H1 (cell line): ENCODE measurements around the gene ARHGEF16. TPM values are rescaled to one million over a fixed set of nuclear protein-coding genes. Genes with fewer than 3 reads are reported as not detected.
A peak's percentile ranks its signal among the peaks of the same experiment; 100 is the strongest.

ENCODE experiments used
- CTCF ChIA-PET: fragments of 300-600 bp; sonication (Branson Sonifier 250); formaldehyde crosslinking; loops from one replicate; lab custom pipeline; 2021; ENCODE audit not compliant: partially characterized antibody; lab: Charles Lee
- POLR2A ChIA-PET: fragments of 300-600 bp; sonication (Branson Sonifier 250); formaldehyde crosslinking; loops from one replicate; lab custom pipeline; 2021; ENCODE audit warnings: inconsistent platforms; ENCODE audit not compliant: partially characterized antibody; lab: Charles Lee
- DNase-seq, 2 experiments: peaks; one replicate each; pipeline versions ENCODE4 v3.0.0 to v3.0.0-alpha.2; 2010 to 2022; ENCODE audit warnings: low spot score in 2 of 2, low read depth in 1 of 2, mixed read lengths in 1 of 2
- FAIRE-seq: peaks from 2 replicates; lab custom pipeline; 2011; peaks lifted over from hg19 to GRCh38; lab: Jason Lieb, UNC
- H2AFZ ChIP-seq: 2 replicates; pipeline ENCODE4 v1.8.1; 2012; ENCODE audit warnings: low read length, inconsistent platforms
- H2AK5ac ChIP-seq: 2 replicates; pipeline ENCODE4 v1.6.1; 2013; ENCODE audit warnings: low read depth, low read length
- H2BK120ac ChIP-seq: replicated peaks from 2 replicates; pipeline ENCODE3; 2013; ENCODE audit warnings: low read depth, low read length, inconsistent platforms
- H2BK12ac ChIP-seq: 2 replicates; pipeline ENCODE4 v1.6.1; 2013; ENCODE audit warnings: low read depth, low read length
- H2BK15ac ChIP-seq: 2 replicates; pipeline ENCODE4 v1.6.1; 2013; ENCODE audit warnings: low read length
- H2BK20ac ChIP-seq: 2 replicates; pipeline ENCODE4 v1.6.1; 2013; ENCODE audit warnings: low read length
- H2BK5ac ChIP-seq: 2 replicates; pipeline ENCODE4 v1.6.1; 2013; ENCODE audit warnings: low read depth, low read length
- H3K14ac ChIP-seq: 2 replicates; pipeline ENCODE4 v1.6.1; 2013; ENCODE audit warnings: inconsistent platforms; ENCODE audit not compliant: insufficient read length
- H3K18ac ChIP-seq: 2 replicates; pipeline ENCODE4 v1.6.1; 2013; ENCODE audit warnings: low read length; ENCODE audit errors: extremely low read depth
- H3K23ac ChIP-seq: 2 replicates; pipeline ENCODE4 v1.6.1; 2013; ENCODE audit warnings: inconsistent platforms; ENCODE audit not compliant: insufficient read length
- H3K23me2 ChIP-seq: 2 replicates; pipeline ENCODE4 v1.6.1; 2013; ENCODE audit warnings: low read depth, low read length
- H3K27ac ChIP-seq: 2 replicates; pipeline ENCODE4 v1.6.1; 2011; ENCODE audit warnings: low read depth, low read length, inconsistent platforms
- H3K27me3 ChIP-seq, 4 experiments: replicated peaks in 1 of 4; 1 replicate in 1 of 4; 2 replicates in 3 of 4; pipeline versions ENCODE4 v1.6.1 to v1.8.1; 2011 to 2013; ENCODE audit warnings: low read length in 3 of 4, mild to moderate bottlenecking in 3 of 4, inconsistent platforms in 2 of 4, mixed read lengths in 2 of 4, moderate library complexity in 1 of 4; ENCODE audit not compliant: control insufficient read depth in 3 of 4, insufficient read depth in 3 of 4; ENCODE audit errors: extremely low read depth in 1 of 4
- H3K36me3 ChIP-seq, 4 experiments: 2 replicates each; pipeline versions ENCODE4 v1.6.1 to v1.8.1; 2011 to 2013; ENCODE audit warnings: mild to moderate bottlenecking in 4 of 4, low read length in 3 of 4, moderate library complexity in 2 of 4, control low read depth in 1 of 4, inconsistent platforms in 1 of 4; ENCODE audit not compliant: insufficient read depth in 4 of 4, control insufficient read depth in 2 of 4
- H3K4ac ChIP-seq: replicated peaks from 2 replicates; pipeline ENCODE3; 2013; ENCODE audit warnings: low read length, low read depth, mixed read lengths, inconsistent platforms; ENCODE audit not compliant: insufficient read length
- H3K4me1 ChIP-seq, 4 experiments: replicated peaks in 1 of 4; 1 replicate in 1 of 4; 2 replicates in 3 of 4; pipeline versions ENCODE4 v1.6.1 to v1.8.1; 2011 to 2013; ENCODE audit warnings: low read length in 3 of 4, inconsistent platforms in 2 of 4, mixed read lengths in 1 of 4; ENCODE audit not compliant: insufficient read depth in 4 of 4, control insufficient read depth in 3 of 4
- H3K4me2 ChIP-seq, 2 experiments: 2 replicates each; pipeline versions ENCODE4 v1.6.1 to v1.8.1; 2011 to 2013; ENCODE audit warnings: low read depth in 2 of 2, low read length in 2 of 2, control low read depth in 1 of 2, inconsistent platforms in 1 of 2, mild to moderate bottlenecking in 1 of 2; ENCODE audit not compliant: insufficient read depth in 1 of 2
- H3K4me3 ChIP-seq, 4 experiments: fragments of 200-600, 300-600 bp in 1 of 4; sonication (generic), shearing (Covaris generic), sonication (Bioruptor Twin) in 1 of 4; 2 replicates each; pipeline versions ENCODE4 v1.5.1 to v1.8.1; 2011 to 2016; ENCODE audit warnings: low read length in 4 of 4, low read depth in 3 of 4, control low read depth in 2 of 4, inconsistent platforms in 2 of 4, mild to moderate bottlenecking in 2 of 4, mixed read lengths in 1 of 4, moderate library complexity in 1 of 4; ENCODE audit not compliant: insufficient read depth in 2 of 4; ENCODE audit errors: extremely low read depth in 1 of 4
- H3K56ac ChIP-seq: replicated peaks from 2 replicates; pipeline ENCODE3; 2013; ENCODE audit warnings: low read depth, mild to moderate bottlenecking, mixed read lengths, low read length, inconsistent platforms; ENCODE audit not compliant: insufficient read length
- H3K79me1 ChIP-seq: 2 replicates; pipeline ENCODE4 v1.6.1; 2013; ENCODE audit warnings: low read depth, low read length, control low read depth
- H3K79me2 ChIP-seq, 2 experiments: 2 replicates each; pipeline versions ENCODE4 v1.6.1 to v1.8.1; 2012 to 2013; ENCODE audit warnings: low read length in 2 of 2, mild to moderate bottlenecking in 2 of 2, inconsistent platforms in 1 of 2; ENCODE audit not compliant: insufficient read depth in 2 of 2, control insufficient read depth in 1 of 2
- H3K9ac ChIP-seq, 4 experiments: replicated peaks in 1 of 4; 1 replicate in 1 of 4; 2 replicates in 3 of 4; pipeline versions ENCODE4 v1.6.1 to v1.8.1; 2011 to 2013; ENCODE audit warnings: low read depth in 3 of 4, low read length in 3 of 4, control low read depth in 2 of 4, mild to moderate bottlenecking in 2 of 4, moderate library complexity in 2 of 4, inconsistent platforms in 1 of 4; ENCODE audit errors: extremely low read depth in 1 of 4
- H3K9me3 ChIP-seq, 2 experiments: 2 replicates each; pipeline versions ENCODE4 v1.6.1 to v1.8.1; 2012 to 2013; ENCODE audit warnings: mild to moderate bottlenecking in 2 of 2, moderate library complexity in 2 of 2, control low read depth in 1 of 2, inconsistent platforms in 1 of 2, low read depth in 1 of 2, low read length in 1 of 2, mixed read lengths in 1 of 2; ENCODE audit not compliant: insufficient read depth in 2 of 2
- H4K20me1 ChIP-seq, 2 experiments: replicated peaks in 1 of 2; 2 replicates each; pipeline versions ENCODE3 to v1.8.1; 2011 to 2013; ENCODE audit warnings: inconsistent platforms in 2 of 2, low read length in 2 of 2, mild to moderate bottlenecking in 1 of 2; ENCODE audit not compliant: insufficient read depth in 2 of 2, control insufficient read depth in 1 of 2
- H4K5ac ChIP-seq: 2 replicates; pipeline ENCODE4 v1.6.1; 2013; ENCODE audit warnings: low read length, low read depth, mixed read lengths, inconsistent platforms; ENCODE audit not compliant: insufficient read length
- H4K8ac ChIP-seq: 2 replicates; pipeline ENCODE4 v1.8.0; 2013; ENCODE audit warnings: mild to moderate bottlenecking, moderate library complexity, low read length, inconsistent platforms; ENCODE audit not compliant: insufficient read depth; ENCODE audit errors: extremely low read depth
- H4K91ac ChIP-seq: replicated peaks from 2 replicates; pipeline ENCODE3; 2013; ENCODE audit warnings: low read length, mixed read lengths, inconsistent platforms; ENCODE audit not compliant: insufficient read length
- JUN ChIP-seq: IDR thresholded peaks from 2 replicates; pipeline ENCODE4 v1.6.1; 2011; ENCODE audit warnings: low read depth, mild to moderate bottlenecking, improper control_type of control experiment, low read length
- WGBS, 2 experiments: shearing (Covaris generic) in 1 of 2; methylation state at CpG; one replicate each; pipeline versions ENCODE4 v1.1.6 to v1.1.7; 2013 to 2015; ENCODE audit warnings: low lambda C conversion rate in 2 of 2, mixed read lengths in 2 of 2, inconsistent platforms in 1 of 2, low coverage in 1 of 2, missing lambda C conversion rate in 1 of 2; ENCODE audit not compliant: insufficient replicate concordance in 2 of 2, insufficient coverage in 1 of 2, insufficient read length in 1 of 2; ENCODE audit errors: extremely low coverage in 1 of 2, missing lambda C conversion rate in 1 of 2; 5-methylcytosine and 5-hydroxymethylcytosine counted together
- polyA plus RNA-seq, 7 experiments: library from polyadenylated mRNA; depleted of rRNA in 3 of 7; stranded (reverse) in 5 of 7; unstranded in 2 of 7; fragments of >200 nt in 5 of 7; fragments of 200-250 nt in 2 of 7; gene quantifications; 1 replicate in 5 of 7; 2 replicates in 1 of 7; 4 replicates in 1 of 7; pipeline versions ENCODE4 v1.2.1 to v1.2.3, GENCODE V29; 2011 to 2013; ENCODE audit warnings: missing spikeins in 2 of 7, mixed read lengths in 2 of 7
- total RNA-seq: library from RNA; stranded (reverse); fragmentation: NEBNext Ultra II Directional; extraction: Animal tissue kit (Norgen Biotek cat#: 25700); gene quantifications from 2 replicates; pipeline ENCODE4 v1.2.1, GENCODE V29; 2021

Gene ARHGEF16
- total and polyA plus RNA-seq, 2 of the 8 experiments (the other 6 are each of a cell fraction or from before 2014, with no cell fraction given), result 18.3 to 20.7 TPM

- peaks cover 0 to 13% of the 10 kb centered on the region in 2 experiments; a peak in 1 of 4 replicates for H3K79me2 ChIP-seq
- 88% methylated on average over 17 of the region's 23 CpGs; no CpG with 5 or more reads in 1 of the 2 experiments for WGBS, 2 experiments
- CTCF ChIA-PET, result interaction anchor here (0.6 to 3.7 kb wide), 68 partner anchors 9 to 1142 kb away, joined by 3 to 59 read pairs (median 4); partner anchors contain the start of genes MEGF6 and TPRG1L
Observed at GRCh38 chr1:3451994-3452865, 2.2 kb upstream of the ARHGEF16 start.

More at GRCh38 chr1:3451994-3452865, 2.2 kb upstream of the ARHGEF16 start:
- POLR2A ChIA-PET, result interaction anchor here (0.6 to 4.1 kb wide), 8 partner anchors 11 to 448 kb away, joined by 3 to 26 read pairs (median 4); partner anchors contain the start of gene C1orf174
- no peak overlapping the region for H2BK5ac ChIP-seq
- H4K8ac ChIP-seq, result peak overlapping the region; percentile 8; the same call in 1 of the 2 replicates
- no peak overlapping the region for H2AK5ac ChIP-seq
- no peak overlapping the region for H3K27ac ChIP-seq
- H2BK120ac ChIP-seq, result no peak overlapping the region
- H4K20me1 ChIP-seq, result peaks cover 3 to 5% of the 10 kb centered on the region in 2 experiments
- H2BK12ac ChIP-seq, result peak overlapping the region; percentile 27; the same call in 1 of the 2 replicates
- H3K4me1 ChIP-seq, result peaks cover 0 to 19% (median 14%) of the 10 kb centered on the region in 4 experiments; a peak in 6 of 7 replicates
- no peak overlapping the region for H3K18ac ChIP-seq
- H3K27me3 ChIP-seq, result peaks cover 0 to 3% (median 0%) of the 10 kb centered on the region in 4 experiments; a peak in 2 of 7 replicates
- no peak overlapping the region for H4K5ac ChIP-seq
- H3K79me1 ChIP-seq, result no peaks in the 10 kb centered on the region; the same call in 1 of the 2 replicates
- H3K4me2 ChIP-seq, result no peak overlapping the region
- no peaks in the 10 kb centered on the region for H3K36me3 ChIP-seq
- no peak overlapping the region for H3K4me3 ChIP-seq
- DNase-seq (no peak), FAIRE-seq (no peak)
- H3K56ac ChIP-seq, result no peak overlapping the region
- no peak overlapping the region for H3K9ac ChIP-seq
- H2BK15ac ChIP-seq, result no peak overlapping the region
- H3K4ac ChIP-seq, result no peak overlapping the region
- no peak overlapping the region for H2AFZ ChIP-seq
- no peak overlapping the region for H3K23ac ChIP-seq
- H3K9me3 ChIP-seq, result no peaks in the 10 kb centered on the region
- no peak for TF ChIP-seq JUN
- no peak overlapping the region for H4K91ac ChIP-seq
- H3K23me2 ChIP-seq, result peaks cover 3% of the 10 kb centered on the region; the same call in 1 of the 2 replicates
- no peak overlapping the region for H3K14ac ChIP-seq
- H2BK20ac ChIP-seq, result no peak overlapping the region
